K562 (cell line): Measurements from ENCODE around the gene PTAFR.

ENCODE experiments used
- CTCF ChIP-seq, 3 experiments: IDR thresholded peaks in 2 of 3; conservative IDR thresholded peaks in 1 of 3; 2 replicates each; pipeline ENCODE4 v1.5.1; 2011 to 2012; ENCODE audit warnings: low read length in 3 of 3, mild to moderate bottlenecking in 3 of 3, control low read depth in 2 of 3, improper control_type of control experiment in 1 of 3, inconsistent platforms in 1 of 3, low read depth in 1 of 3, mixed read lengths in 1 of 3, moderate library complexity in 1 of 3; ENCODE audit not compliant: insufficient read depth in 2 of 3
- PRPF4 ChIP-seq: fragments of 200-400 bp; formaldehyde crosslinking; IDR thresholded peaks from one replicate; pipeline ENCODE4 v1.6.1; 2017; ENCODE audit warnings: low read length, low read depth, mild to moderate bottlenecking; ENCODE audit not compliant: insufficient read depth, poor library complexity, severe bottlenecking
- PURB ChIP-seq: sonication (generic); formaldehyde crosslinking; IDR thresholded peaks from 2 replicates; pipeline ENCODE4 v1.9.0; 2021; ENCODE audit warnings: low read depth, mild to moderate bottlenecking, missing genetic modification reagents
- VEZF1 ChIP-seq: fragments of 200-800 bp; sonication (Bioruptor generic); IDR thresholded peaks from 2 replicates; pipeline ENCODE4 v1.6.1; 2017; ENCODE audit warnings: missing genetic modification characterization, missing compliant biosample characterization
- ZNF134 ChIP-seq: fragments of 250-450 bp; sonication (Bioruptor Pico); conservative IDR thresholded peaks from 2 replicates; pipeline ENCODE4 v1.4.0; 2020
- ZNF785 ChIP-seq: fragments of 250-450 bp; sonication (Bioruptor Pico); IDR thresholded peaks from 2 replicates; pipeline ENCODE4 v1.4.0; 2020; ENCODE audit warnings: mild to moderate bottlenecking

- TF ChIP-seq ZNF134 (CRISPR knock-in tag): no peak
- no peak for TF ChIP-seq CTCF (IDR thresholded peaks at IDR 0.05 in 2 of 3, conservative IDR thresholded peaks at IDR 0.05 in 1 of 3; ENCODE audit: insufficient read depth in 2 of 3, low read depth in 1 of 3, low read length in 3 of 3)
- TF ChIP-seq ZNF785 (CRISPR knock-in tag): no peak
- TF ChIP-seq PRPF4: no peak
- no peak for TF ChIP-seq PURB (CRISPR knock-in tag)
- no peak for TF ChIP-seq VEZF1 (CRISPR knock-in tag)
Observed at GRCh38 chr1:28148880-28149195, 27.7 kb downstream of the PTAFR start.
